H1 (cell line): ENCODE results near the gene PURA.

Source experiments
- CEBPB ChIP-seq: IDR thresholded peaks from 2 replicates; pipeline ENCODE4 v1.6.1; 2012; ENCODE audit warnings: low read depth, low read length
- CTCF ChIP-seq, 3 experiments: IDR thresholded peaks; 1 replicate in 2 of 3; 2 replicates in 1 of 3; pipeline versions ENCODE4 v1.5.1 to v1.6.1; 2011; ENCODE audit warnings: low read length in 3 of 3, mild to moderate bottlenecking in 3 of 3, inconsistent platforms in 2 of 3, low read depth in 1 of 3, moderate library complexity in 1 of 3; ENCODE audit not compliant: insufficient read depth in 1 of 3; ENCODE audit errors: control extremely low read depth in 1 of 3
- EZH2 ChIP-seq: fragments of 200-600 bp; sonication (generic); IDR thresholded peaks from 2 replicates; pipeline ENCODE4 v1.7.1; 2012; ENCODE audit warnings: low read depth, mild to moderate bottlenecking, moderate library complexity, low read length, inconsistent platforms; ENCODE audit not compliant: severe bottlenecking
- JUND ChIP-seq: IDR thresholded peaks from 2 replicates; pipeline ENCODE4 v1.6.1; 2011; ENCODE audit warnings: mild to moderate bottlenecking, improper control_type of control experiment, low read length
- POLR2A ChIP-seq, 2 experiments: IDR thresholded peaks; 1 replicate in 1 of 2; 2 replicates in 1 of 2; pipeline ENCODE4 v1.6.1; 2011; ENCODE audit warnings: low read depth in 2 of 2, low read length in 2 of 2, mild to moderate bottlenecking in 2 of 2; ENCODE audit errors: control extremely low read depth in 1 of 2
- RBBP5 ChIP-seq: IDR thresholded peaks from 2 replicates; pipeline ENCODE4 v1.7.1; 2012; ENCODE audit warnings: low read depth, mild to moderate bottlenecking, inconsistent platforms, low read length, moderate library complexity, borderline replicate concordance
- SRF ChIP-seq: IDR thresholded peaks from 2 replicates; pipeline ENCODE4 v1.6.1; 2011; ENCODE audit warnings: mild to moderate bottlenecking, low read depth, low read length, moderate library complexity
- TAF1 ChIP-seq: IDR thresholded peaks from 2 replicates; pipeline ENCODE4 v1.6.1; 2011; ENCODE audit warnings: mild to moderate bottlenecking, low read depth, low read length

- TF ChIP-seq EZH2 (no peak), CTCF (IDR thresholded peaks at IDR 0.05; ENCODE audit: control extremely low read depth in 1 of 3, insufficient read depth in 1 of 3, low read depth in 1 of 3, low read length in 3 of 3) (no peak), POLR2A (IDR thresholded peaks at IDR 0.05; ENCODE audit: control extremely low read depth in 1 of 2, low read depth in 2 of 2, low read length in 2 of 2) (no peak), TAF1 (no peak), JUND (no peak), CEBPB (no peak), SRF (no peak), RBBP5 (no peak)
Measured at GRCh38 chr5:140084541-140084940, 29.4 kb upstream of the PURA start.
